ENCODE data around the gene TIMD4.

- TF ChIP-seq CTCF (IDR thresholded peaks at IDR 0.05): peak in 3 of 7 experiments; percentile 18 to 35 (median 23)
- TF ChIP-seq EP300 (IDR thresholded peaks at IDR 0.05): no peak
- no peak for TF ChIP-seq POLR2A (IDR thresholded peaks at IDR 0.05)
Observed at GRCh38 chr5:156934450-156935211, 28.4 kb downstream of the TIMD4 start.

Data from stomach (tissue), 4 donors.